Esophagus squamous epithelium (tissue), 5 donors: ENCODE measurements around the gene CREB3L2. TPM values are rescaled to one million over a fixed set of nuclear protein-coding genes. Genes with fewer than 3 reads are reported as not detected.
"Not testable (repeated sequence)": the region's sequence is repeated elsewhere in the genome, so short reads cannot be mapped to it uniquely, and the experiment has no call there.

Experiments used
- DNase-seq: peaks from one replicate; lab custom pipeline; 2025; lab: John Stamatoyannopoulos, UW
- H3K27ac ChIP-seq, 4 donors: fragments of 200-600 bp; sonication (generic); one replicate each; pipeline ENCODE4 v1.5.1; 2016 to 2019; ENCODE audit warnings: mild to moderate bottlenecking in 1 of 4
- H3K27me3 ChIP-seq, 4 donors: fragments of 200-600 bp; sonication (generic); 1 replicate in 3 of 4; 2 replicates in 1 of 4; pipeline versions ENCODE4 v1.5.1 to v1.6.0; 2017 to 2021; ENCODE audit warnings: antibody characterized with exemption in 1 of 4
- H3K36me3 ChIP-seq, 3 donors: fragments of 200-600 bp; sonication (generic); one replicate each; pipeline ENCODE4 v1.5.1; 2016 to 2019
- H3K4me1 ChIP-seq, 3 donors: fragments of 200-600 bp; sonication (generic); one replicate each; pipeline ENCODE4 v1.5.1; 2017 to 2019
- H3K4me3 ChIP-seq, 4 donors: fragments of 200-600 bp; sonication (generic); 1 replicate in 3 of 4; 2 replicates in 1 of 4; pipeline ENCODE4 v1.5.1; 2016 to 2019; ENCODE audit warnings: mild to moderate bottlenecking in 2 of 4, moderate library complexity in 1 of 4
- H3K9me3 ChIP-seq, 3 donors: fragments of 200-600 bp; sonication (generic); one replicate each; pipeline ENCODE4 v1.5.1; 2016 to 2019
- POLR2A ChIP-seq, 4 donors: fragments of 450-650 bp; IDR thresholded peaks; one replicate each; pipeline ENCODE4 v1.6.1; 2017; ENCODE audit warnings: antibody characterized with exemption in 4 of 4, mild to moderate bottlenecking in 4 of 4, moderate library complexity in 3 of 4
- WGBS, 2 donors: methylation state at CpG; one replicate each; pipeline ENCODE4 v1.1.5; 2018; 5-methylcytosine and 5-hydroxymethylcytosine counted together
- intact Hi-C: fragments of 100-400 bp; cut with DNase I; formaldehyde crosslinking; loops from one replicate; pipeline ENCODE4 v1.15.0; 2022
- total RNA-seq, 4 donors: library from RNA; depleted of rRNA; stranded (reverse); fragments of >200 nt; gene quantifications; one replicate each; pipeline ENCODE4 v1.1.0, GENCODE V29; 2016
- TF ChIP-seq, protein P1 (sequence below), 6 experiments: fragments of 450-650 bp in 4 of 6; fragments of 200-600 bp in 2 of 6; sonication (generic) in 2 of 6; IDR thresholded peaks; one replicate each; pipeline ENCODE4 v1.5.1; 2016 to 2019; ENCODE audit warnings: antibody characterized with exemption in 6 of 6, mild to moderate bottlenecking in 4 of 6, moderate library complexity in 4 of 6
- donor health status: DM: yes; HTN: yes; CAD: no.

The CREB3L2 gene
- total RNA-seq, 4 donors from 2014 or later, result 14.9 to 21.9 (median 17.3) TPM

DNA sequence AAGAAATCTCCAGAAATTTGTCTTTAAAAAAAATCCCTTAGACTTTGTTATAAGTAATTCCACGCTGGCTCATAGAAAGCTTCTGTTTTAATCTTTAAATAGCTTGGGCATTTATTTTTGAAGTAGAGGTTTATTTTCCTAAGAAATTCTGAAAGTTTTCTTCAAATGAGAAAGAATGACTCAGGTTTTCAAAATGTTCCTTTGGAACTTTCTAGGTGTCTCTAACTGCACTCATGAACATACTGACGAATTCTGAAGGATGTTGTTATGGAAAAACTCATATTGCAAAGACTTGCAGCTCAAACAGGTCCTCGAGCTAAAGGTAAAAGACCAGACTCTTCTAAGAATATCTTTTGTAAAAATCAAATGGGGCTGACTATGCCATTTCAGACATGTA is 165.8 kb downstream of the CREB3L2 start:
- WGBS, 2 donors, result 72 to 78% methylated on average over 3 of the region's 3 CpGs
- intact Hi-C loops, result no loop called here
- no peak overlapping the region for H3K4me3 ChIP-seq
- no peak for TF ChIP-seq POLR2A (IDR thresholded peaks at IDR 0.05)
- TF ChIP-seq, protein P1, sequence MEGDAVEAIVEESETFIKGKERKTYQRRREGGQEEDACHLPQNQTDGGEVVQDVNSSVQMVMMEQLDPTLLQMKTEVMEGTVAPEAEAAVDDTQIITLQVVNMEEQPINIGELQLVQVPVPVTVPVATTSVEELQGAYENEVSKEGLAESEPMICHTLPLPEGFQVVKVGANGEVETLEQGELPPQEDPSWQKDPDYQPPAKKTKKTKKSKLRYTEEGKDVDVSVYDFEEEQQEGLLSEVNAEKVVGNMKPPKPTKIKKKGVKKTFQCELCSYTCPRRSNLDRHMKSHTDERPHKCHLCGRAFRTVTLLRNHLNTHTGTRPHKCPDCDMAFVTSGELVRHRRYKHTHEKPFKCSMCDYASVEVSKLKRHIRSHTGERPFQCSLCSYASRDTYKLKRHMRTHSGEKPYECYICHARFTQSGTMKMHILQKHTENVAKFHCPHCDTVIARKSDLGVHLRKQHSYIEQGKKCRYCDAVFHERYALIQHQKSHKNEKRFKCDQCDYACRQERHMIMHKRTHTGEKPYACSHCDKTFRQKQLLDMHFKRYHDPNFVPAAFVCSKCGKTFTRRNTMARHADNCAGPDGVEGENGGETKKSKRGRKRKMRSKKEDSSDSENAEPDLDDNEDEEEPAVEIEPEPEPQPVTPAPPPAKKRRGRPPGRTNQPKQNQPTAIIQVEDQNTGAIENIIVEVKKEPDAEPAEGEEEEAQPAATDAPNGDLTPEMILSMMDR (IDR thresholded peaks at IDR 0.05), result no peak
- H3K27me3 ChIP-seq, result no peaks in the 10 kb centered on the region
- H3K9me3 ChIP-seq, result peaks cover 0 to 17% (median 15%) of the 10 kb centered on the region in 3 donors
- H3K27ac ChIP-seq, result no peak overlapping the region
- no peak for DNase-seq
- H3K36me3 ChIP-seq, result no peaks in the 10 kb centered on the region
- H3K4me1 ChIP-seq, result no peaks in the 10 kb centered on the region

DNA sequence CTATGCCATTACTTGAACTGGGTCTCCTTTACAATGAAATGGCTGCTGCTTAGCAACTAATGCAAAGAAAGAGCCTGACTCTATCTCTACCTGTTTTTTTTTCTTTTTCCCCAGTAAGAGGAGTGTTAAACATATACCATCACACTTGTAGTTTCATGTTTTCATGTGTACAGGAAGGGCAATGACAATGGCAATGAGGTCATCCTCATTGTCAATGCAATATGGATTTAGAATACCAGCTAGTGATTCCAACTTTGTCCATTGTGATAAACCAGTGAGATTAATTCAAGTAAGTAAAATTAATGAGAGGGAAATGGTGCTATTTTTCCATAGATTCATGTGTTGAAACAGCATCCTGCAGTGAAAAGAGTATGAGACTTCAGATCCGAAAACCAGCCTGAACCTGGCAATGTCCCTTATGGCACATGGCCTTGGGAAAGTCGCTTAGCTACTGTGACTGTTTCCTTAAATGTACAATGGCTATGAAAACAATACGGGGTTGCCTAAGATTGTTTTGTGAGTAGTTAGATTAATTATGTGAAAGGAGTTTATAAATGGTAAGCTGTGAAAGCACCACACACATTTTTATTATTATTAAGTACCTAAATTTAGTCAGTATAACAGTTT is 166.3 kb downstream of the CREB3L2 start:
- Histone ChIP-seq H3K27me3 (no peaks in the 10 kb centered on the region), H3K27ac (no peak overlapping the region), H3K9me3 (peaks cover 0 to 17% (median 15%) of the 10 kb centered on the region in 3 donors), H3K36me3 (no peaks in the 10 kb centered on the region), H3K4me3 (no peak overlapping the region), H3K4me1 (no peaks in the 10 kb centered on the region)
- 57 to 58% methylated on average over 3 of the region's 3 CpGs for WGBS, 2 donors
- TF ChIP-seq, protein P1 (IDR thresholded peaks at IDR 0.05), result no peak
- no peak for TF ChIP-seq POLR2A (IDR thresholded peaks at IDR 0.05)
- DNase-seq, result no peak
- intact Hi-C loops, result no loop called here

DNA sequence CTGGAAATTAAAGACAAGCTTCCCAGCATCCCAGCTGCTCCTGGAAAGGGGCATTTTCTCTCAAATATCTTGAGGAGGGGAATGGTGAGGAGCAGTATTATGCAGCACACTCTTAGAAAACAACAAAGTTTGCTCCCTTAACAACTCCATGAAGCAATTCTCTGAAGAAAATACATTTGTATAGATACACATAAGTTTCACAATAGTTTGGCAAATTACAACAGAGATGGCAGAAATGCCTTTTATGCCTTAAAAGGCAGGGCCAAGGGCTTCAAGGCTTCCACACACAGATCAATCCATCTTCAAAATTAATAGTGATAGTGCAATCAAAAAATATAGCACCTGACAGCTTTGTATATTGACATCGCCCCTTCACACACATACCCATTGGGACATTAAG is 167.3 kb downstream of the CREB3L2 start:
- Histone ChIP-seq H3K4me1 (peaks cover 0 to 7% (median 6%) of the 10 kb centered on the region in 3 donors), H3K4me3 (no peak overlapping the region), H3K27me3 (no peaks in the 10 kb centered on the region), H3K36me3 (no peaks in the 10 kb centered on the region), H3K27ac (no peak overlapping the region), H3K9me3 (peaks cover 0 to 17% (median 15%) of the 10 kb centered on the region in 3 donors)
- DNase-seq, result no peak
- intact Hi-C loops, result no loop called here
- TF ChIP-seq, protein P1 (IDR thresholded peaks at IDR 0.05), result no peak
- TF ChIP-seq POLR2A (IDR thresholded peaks at IDR 0.05), result no peak
- WGBS, 2 donors, result 94 to 100% methylated on average over 1 of the region's 1 CpG

DNA sequence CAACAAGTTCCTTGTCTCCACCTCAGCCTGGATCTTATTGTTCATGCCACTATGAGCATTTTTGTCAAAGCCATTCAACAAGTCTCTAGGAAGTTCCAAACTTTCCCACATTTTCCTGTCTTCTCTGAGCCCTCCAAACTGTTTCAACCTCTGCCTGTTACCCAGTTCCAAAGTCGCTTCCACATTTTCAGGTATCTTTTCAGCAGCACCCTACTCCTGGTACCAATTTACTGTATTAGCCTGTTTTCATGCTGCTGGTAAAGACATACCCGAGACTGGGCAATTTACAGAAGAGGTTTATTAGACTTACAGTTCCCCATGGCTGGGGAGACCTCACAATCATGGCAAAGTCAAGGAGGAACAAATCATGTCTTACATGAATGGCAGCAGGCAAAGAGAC is 168.9 kb downstream of the CREB3L2 start:
- H3K27me3 ChIP-seq, H3K4me1 ChIP-seq, H3K4me3 ChIP-seq, DNase-seq, intact Hi-C loops, H3K27ac ChIP-seq, H3K36me3 ChIP-seq: not testable (repeated sequence)
- H3K9me3 ChIP-seq, result peaks cover 0 to 17% (median 15%) of the 10 kb centered on the region in 3 donors
- 85 to 92% methylated on average over 2 of the region's 2 CpGs for WGBS, 2 donors

DNA sequence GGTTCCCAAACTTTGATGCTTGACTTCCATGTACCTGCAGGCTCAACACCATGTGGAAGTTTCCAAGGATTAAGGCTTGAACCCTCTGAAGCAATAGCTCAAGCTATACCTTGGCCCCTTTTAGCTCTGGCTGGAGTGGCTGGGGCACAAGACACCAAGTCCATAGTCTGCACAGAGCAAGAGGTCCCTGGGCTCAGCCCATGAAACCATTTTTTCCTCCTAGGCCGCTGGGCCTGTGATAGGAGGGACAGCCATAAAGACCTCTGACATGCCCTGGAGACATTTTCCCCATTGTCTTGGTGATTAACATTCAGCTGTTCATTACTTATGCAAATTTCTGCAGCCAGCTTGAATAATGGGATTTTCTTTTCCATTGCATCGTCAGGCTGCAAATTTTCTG is 169.5 kb downstream of the CREB3L2 start:
- Histone ChIP-seq H3K4me1 (peaks cover 0 to 7% (median 6%) of the 10 kb centered on the region in 3 donors), H3K36me3 (no peaks in the 10 kb centered on the region), H3K27me3 (no peaks in the 10 kb centered on the region), H3K27ac (no peak overlapping the region), H3K9me3 (peaks cover 0 to 17% (median 15%) of the 10 kb centered on the region in 3 donors), H3K4me3 (no peak overlapping the region)
- no peak for DNase-seq
- 76 to 97% methylated on average over 2 of the region's 2 CpGs for WGBS, 2 donors
- TF ChIP-seq, protein P1 (IDR thresholded peaks at IDR 0.05), result no peak
- intact Hi-C loops, result no loop called here

DNA sequence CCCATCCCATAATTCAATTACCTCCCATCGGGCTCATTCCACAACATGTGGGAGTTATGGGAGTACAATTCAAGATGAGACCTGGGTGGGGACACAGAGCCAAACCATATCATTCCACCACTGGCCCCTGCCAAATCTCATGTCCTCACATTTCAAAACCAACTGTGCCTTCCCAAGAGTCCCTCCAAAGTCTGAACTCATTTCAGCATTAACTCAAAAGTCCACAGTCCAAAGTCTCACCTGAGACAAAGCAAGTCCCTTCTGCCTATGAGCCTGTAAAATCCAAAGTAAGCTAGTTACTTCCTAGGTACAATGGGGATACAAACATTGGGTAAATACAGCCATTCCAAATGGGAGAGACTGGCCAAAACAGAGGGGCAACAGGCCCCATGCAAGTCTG is 170.3 kb downstream of the CREB3L2 start:
- H3K36me3 ChIP-seq, H3K4me1 ChIP-seq, H3K27me3 ChIP-seq, intact Hi-C loops, H3K4me3 ChIP-seq, DNase-seq, H3K27ac ChIP-seq: not testable (repeated sequence)
- H3K9me3 ChIP-seq, result peaks cover 0 to 17% (median 15%) of the 10 kb centered on the region in 3 donors
- WGBS, 2 donors, result 91 to 100% methylated on average over 1 of the region's 1 CpG
